Neural cell (in vitro differentiated cells): ENCODE data around the gene JAK3. TPM values are rescaled to one million over a fixed set of nuclear protein-coding genes. Genes with fewer than 3 reads are reported as not detected.

Source experiments
- H2AFZ ChIP-seq: fragments of 200-600, 300-800 bp; sonication (generic), shearing (Covaris generic); 2 replicates; pipeline ENCODE4 v1.6.0; 2014; ENCODE audit warnings: low read depth, mild to moderate bottlenecking, antibody characterized with exemption, low read length, moderate library complexity
- H3F3A ChIP-seq: fragments of 200-600 bp; shearing (Covaris generic); 2 replicates; pipeline ENCODE4 v1.6.1; 2016; ENCODE audit warnings: mild to moderate bottlenecking, moderate library complexity, mixed read lengths, antibody characterized with exemption, low read length; ENCODE audit not compliant: insufficient read depth, poor library complexity, severe bottlenecking
- H3K27ac ChIP-seq: fragments of 200-600, 300-800 bp; sonication (generic), shearing (Covaris generic); 2 replicates; pipeline ENCODE4 v1.5.1; 2014; ENCODE audit warnings: mild to moderate bottlenecking, low read length, moderate library complexity
- H3K27me3 ChIP-seq: fragments of 300-800, 200-600 bp; sonication (generic), shearing (Covaris generic); 2 replicates; pipeline ENCODE4 v1.6.0; 2014; ENCODE audit warnings: mild to moderate bottlenecking, low read depth, low read length, moderate library complexity; ENCODE audit not compliant: insufficient read depth
- H3K36me3 ChIP-seq: fragments of 300-800, 200-600 bp; sonication (generic), shearing (Covaris generic); 2 replicates; pipeline ENCODE4 v1.5.1; 2014; ENCODE audit warnings: mild to moderate bottlenecking, antibody characterized with exemption, low read length, moderate library complexity; ENCODE audit not compliant: insufficient read depth
- H3K4me2 ChIP-seq: fragments of 300-800, 200-600 bp; sonication (generic), shearing (Covaris generic); 2 replicates; pipeline ENCODE4 v1.6.0; 2014; ENCODE audit warnings: mild to moderate bottlenecking, low read length
- H3K4me3 ChIP-seq: fragments of 300-800, 200-600 bp; sonication (generic), shearing (Covaris generic); 2 replicates; pipeline ENCODE4 v1.5.1; 2014; ENCODE audit warnings: mild to moderate bottlenecking, low read length, moderate library complexity
- H3K79me2 ChIP-seq: fragments of 200-600 bp; shearing (Covaris generic); replicated peaks from 2 replicates; pipeline ENCODE4 v1.6.0; 2014; ENCODE audit warnings: mild to moderate bottlenecking, low read length, moderate library complexity; ENCODE audit not compliant: insufficient read depth
- H3K9ac ChIP-seq: fragments of 300-800, 200-600 bp; sonication (generic), shearing (Covaris generic); 2 replicates; pipeline ENCODE4 v1.6.1; 2016; ENCODE audit warnings: mild to moderate bottlenecking, low read length, mixed read lengths
- H3K9me2 ChIP-seq: fragments of 200-600 bp; shearing (Covaris generic); 2 replicates; pipeline ENCODE4 v1.6.1; 2016; ENCODE audit warnings: mild to moderate bottlenecking, low read length, mixed read lengths; ENCODE audit not compliant: insufficient read depth
- H3K9me3 ChIP-seq: fragments of 200-600, 300-800 bp; sonication (generic), shearing (Covaris generic); 2 replicates; pipeline ENCODE4 v1.6.1; 2016; ENCODE audit warnings: mild to moderate bottlenecking, mixed run types, low read length, moderate library complexity, mixed read lengths
- H4K20me1 ChIP-seq: fragments of 200-600 bp; shearing (Covaris generic); 2 replicates; pipeline ENCODE4 v1.6.1; 2016; ENCODE audit warnings: mild to moderate bottlenecking, mixed run types; ENCODE audit not compliant: insufficient read depth
- EP300 ChIP-seq: fragments of 450-650 bp; conservative IDR thresholded peaks from 2 replicates; pipeline ENCODE4 v1.6.1; 2014; ENCODE audit warnings: antibody characterized with exemption, mild to moderate bottlenecking, moderate library complexity; ENCODE audit not compliant: poor library complexity, severe bottlenecking
- EZH2 ChIP-seq: fragments of 200-600, 300-800 bp; shearing (Covaris generic), sonication (generic); IDR thresholded peaks from 2 replicates; pipeline ENCODE4 v1.6.1; 2014; ENCODE audit warnings: antibody characterized with exemption, low read length, borderline replicate concordance, mild to moderate bottlenecking; ENCODE audit not compliant: insufficient read depth, poor library complexity, severe bottlenecking
- MXI1 ChIP-seq: fragments of 450-650 bp; conservative IDR thresholded peaks from 2 replicates; pipeline ENCODE4 v1.6.1; 2014; ENCODE audit warnings: antibody characterized with exemption, mild to moderate bottlenecking; ENCODE audit not compliant: poor library complexity, severe bottlenecking
- POLR2AphosphoS5 ChIP-seq: IDR thresholded peaks from 2 replicates; pipeline ENCODE4 v1.6.1; 2012
- RAD21 ChIP-seq: fragments of 450-650 bp; conservative IDR thresholded peaks from 2 replicates; pipeline ENCODE4 v1.6.1; 2014; ENCODE audit warnings: antibody characterized with exemption, mild to moderate bottlenecking, moderate library complexity
- SMC3 ChIP-seq: fragments of 450-650 bp; conservative IDR thresholded peaks from 2 replicates; pipeline ENCODE4 v1.6.1; 2014; ENCODE audit warnings: antibody characterized with exemption, mild to moderate bottlenecking, moderate library complexity; ENCODE audit not compliant: poor library complexity
- TAF1 ChIP-seq: IDR thresholded peaks from 2 replicates; pipeline ENCODE4 v1.6.1; 2012; ENCODE audit warnings: low read depth
- polyA plus RNA-seq: library from polyadenylated mRNA; depleted of rRNA; stranded (reverse); fragments of >200 nt; gene quantifications from 2 replicates; pipeline ENCODE4 v1.2.3, GENCODE V29; 2014
- TF ChIP-seq, protein P1 (sequence below): fragments of 450-650 bp; IDR thresholded peaks from 2 replicates; pipeline ENCODE4 v1.5.1; 2014; ENCODE audit warnings: antibody characterized with exemption, mild to moderate bottlenecking, moderate library complexity; ENCODE audit not compliant: poor library complexity, severe bottlenecking
- TF ChIP-seq, protein P2 (sequence below): IDR thresholded peaks from 2 replicates; pipeline ENCODE4 v1.6.1; 2012; ENCODE audit warnings: borderline replicate concordance

Gene JAK3
- polyA plus RNA-seq, 1 donor from 2014 or later = 0.11 TPM

DNA sequence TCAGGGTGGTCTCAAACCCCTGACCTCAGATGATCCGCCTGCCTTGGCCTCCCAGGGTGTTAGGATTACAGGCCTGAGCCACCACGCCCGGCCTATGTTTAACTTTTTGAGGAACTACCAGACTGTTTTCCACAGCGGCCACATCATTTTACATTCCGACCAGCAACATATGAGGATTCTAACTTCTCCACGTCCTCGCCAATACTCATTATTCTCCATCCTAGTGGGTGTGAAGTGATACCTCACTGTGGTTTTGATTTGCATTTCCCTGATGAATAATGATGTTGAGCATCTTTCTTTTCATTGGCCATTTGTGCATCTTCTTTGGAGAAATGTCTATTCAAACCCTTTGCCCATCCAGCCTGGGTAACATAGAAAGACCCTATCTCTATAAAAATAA is 38.7 kb upstream of the JAK3 start:
- Histone ChIP-seq H3K9me3 (no peaks in the 10 kb centered on the region), H3K4me2 (no peak overlapping the region), H3K27me3 (peaks cover 13% of the 10 kb centered on the region), H3K9me2 (no peaks in the 10 kb centered on the region), H3K27ac (no peak overlapping the region), H3K4me3 (no peak overlapping the region), H3F3A (no peaks in the 10 kb centered on the region), H3K36me3 (no peaks in the 10 kb centered on the region), H3K9ac (no peak overlapping the region), H4K20me1 (no peaks in the 10 kb centered on the region), H2AFZ (no peak overlapping the region), H3K79me2 (no peaks in the 10 kb centered on the region)
- TF ChIP-seq RAD21 = no peak
- TF ChIP-seq POLR2AphosphoS5 = no peak
- TF ChIP-seq, protein P1, sequence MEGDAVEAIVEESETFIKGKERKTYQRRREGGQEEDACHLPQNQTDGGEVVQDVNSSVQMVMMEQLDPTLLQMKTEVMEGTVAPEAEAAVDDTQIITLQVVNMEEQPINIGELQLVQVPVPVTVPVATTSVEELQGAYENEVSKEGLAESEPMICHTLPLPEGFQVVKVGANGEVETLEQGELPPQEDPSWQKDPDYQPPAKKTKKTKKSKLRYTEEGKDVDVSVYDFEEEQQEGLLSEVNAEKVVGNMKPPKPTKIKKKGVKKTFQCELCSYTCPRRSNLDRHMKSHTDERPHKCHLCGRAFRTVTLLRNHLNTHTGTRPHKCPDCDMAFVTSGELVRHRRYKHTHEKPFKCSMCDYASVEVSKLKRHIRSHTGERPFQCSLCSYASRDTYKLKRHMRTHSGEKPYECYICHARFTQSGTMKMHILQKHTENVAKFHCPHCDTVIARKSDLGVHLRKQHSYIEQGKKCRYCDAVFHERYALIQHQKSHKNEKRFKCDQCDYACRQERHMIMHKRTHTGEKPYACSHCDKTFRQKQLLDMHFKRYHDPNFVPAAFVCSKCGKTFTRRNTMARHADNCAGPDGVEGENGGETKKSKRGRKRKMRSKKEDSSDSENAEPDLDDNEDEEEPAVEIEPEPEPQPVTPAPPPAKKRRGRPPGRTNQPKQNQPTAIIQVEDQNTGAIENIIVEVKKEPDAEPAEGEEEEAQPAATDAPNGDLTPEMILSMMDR = no peak
- TF ChIP-seq TAF1 = no peak
- TF ChIP-seq EZH2 = no peak
- TF ChIP-seq SMC3 = no peak
- TF ChIP-seq MXI1 = no peak
- TF ChIP-seq, protein P2, sequence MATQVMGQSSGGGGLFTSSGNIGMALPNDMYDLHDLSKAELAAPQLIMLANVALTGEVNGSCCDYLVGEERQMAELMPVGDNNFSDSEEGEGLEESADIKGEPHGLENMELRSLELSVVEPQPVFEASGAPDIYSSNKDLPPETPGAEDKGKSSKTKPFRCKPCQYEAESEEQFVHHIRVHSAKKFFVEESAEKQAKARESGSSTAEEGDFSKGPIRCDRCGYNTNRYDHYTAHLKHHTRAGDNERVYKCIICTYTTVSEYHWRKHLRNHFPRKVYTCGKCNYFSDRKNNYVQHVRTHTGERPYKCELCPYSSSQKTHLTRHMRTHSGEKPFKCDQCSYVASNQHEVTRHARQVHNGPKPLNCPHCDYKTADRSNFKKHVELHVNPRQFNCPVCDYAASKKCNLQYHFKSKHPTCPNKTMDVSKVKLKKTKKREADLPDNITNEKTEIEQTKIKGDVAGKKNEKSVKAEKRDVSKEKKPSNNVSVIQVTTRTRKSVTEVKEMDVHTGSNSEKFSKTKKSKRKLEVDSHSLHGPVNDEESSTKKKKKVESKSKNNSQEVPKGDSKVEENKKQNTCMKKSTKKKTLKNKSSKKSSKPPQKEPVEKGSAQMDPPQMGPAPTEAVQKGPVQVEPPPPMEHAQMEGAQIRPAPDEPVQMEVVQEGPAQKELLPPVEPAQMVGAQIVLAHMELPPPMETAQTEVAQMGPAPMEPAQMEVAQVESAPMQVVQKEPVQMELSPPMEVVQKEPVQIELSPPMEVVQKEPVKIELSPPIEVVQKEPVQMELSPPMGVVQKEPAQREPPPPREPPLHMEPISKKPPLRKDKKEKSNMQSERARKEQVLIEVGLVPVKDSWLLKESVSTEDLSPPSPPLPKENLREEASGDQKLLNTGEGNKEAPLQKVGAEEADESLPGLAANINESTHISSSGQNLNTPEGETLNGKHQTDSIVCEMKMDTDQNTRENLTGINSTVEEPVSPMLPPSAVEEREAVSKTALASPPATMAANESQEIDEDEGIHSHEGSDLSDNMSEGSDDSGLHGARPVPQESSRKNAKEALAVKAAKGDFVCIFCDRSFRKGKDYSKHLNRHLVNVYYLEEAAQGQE = no peak
- no peak for TF ChIP-seq EP300

GRCh38 chr19:17883627-17884410 is 36.0 kb upstream of the JAK3 start:
- H3K36me3 ChIP-seq = no peaks in the 10 kb centered on the region
- H3K4me3 ChIP-seq = no peak overlapping the region
- no peaks in the 10 kb centered on the region for H3K79me2 ChIP-seq
- H2AFZ ChIP-seq = no peak overlapping the region
- no peaks in the 10 kb centered on the region for H3K27me3 ChIP-seq
- H3K9ac ChIP-seq = no peak overlapping the region
- no peak overlapping the region for H3K4me2 ChIP-seq
- TF ChIP-seq RAD21 (no peak), MXI1 (no peak), EZH2 (no peak), EP300 (no peak)
- TF ChIP-seq, protein P1 = no peak
- H4K20me1 ChIP-seq = no peaks in the 10 kb centered on the region
- no peaks in the 10 kb centered on the region for H3K9me2 ChIP-seq
- no peaks in the 10 kb centered on the region for H3K9me3 ChIP-seq
- no peak overlapping the region for H3K27ac ChIP-seq
- no peaks in the 10 kb centered on the region for H3F3A ChIP-seq
